GM12878 (cell line): ENCODE data around the gene LETMD1. TPM values are rescaled to one million over a fixed set of nuclear protein-coding genes. Genes with fewer than 3 reads are reported as not detected.

Experiments
- ATAC-seq: fragments of 200-7000 bp; cut with Tn5 transposase; 3 replicates; pipeline ENCODE4 v1.9.1; 2020; ENCODE audit warnings: mild to moderate bottlenecking, moderate library complexity
- BruUV-seq: library from RNA; stranded (reverse); fragments of 400-500 nt; replicated peaks from 2 replicates; lab custom pipeline; 2021; lab: Mats Ljungman, UMichigan
- CTCF ChIA-PET: fragments of 300-600 bp; sonication (Branson Sonifier 250); formaldehyde crosslinking; extraction: SDS; loops from one replicate; lab custom pipeline; 2021; ENCODE audit warnings: inconsistent platforms; lab: Yijun Ruan, JAX
- POLR2A ChIA-PET: fragments of 350-600 bp; formaldehyde crosslinking; extraction: SDS; loops from one replicate; lab custom pipeline; 2021; ENCODE audit warnings: inconsistent platforms; lab: Charles Lee
- RAD21 ChIA-PET: fragments of 300-600 bp; sonication (Branson Sonifier 250); formaldehyde crosslinking; loops from one replicate; lab custom pipeline; 2023; ENCODE audit warnings: antibody characterized with exemption; ENCODE audit not compliant: unreplicated experiment; lab: Charles Lee
- SMC1A ChIA-PET: fragments of 300-600 bp; sonication (Branson Sonifier 250); formaldehyde crosslinking; loops from one replicate; lab custom pipeline; 2023; ENCODE audit not compliant: unreplicated experiment, uncharacterized antibody; lab: Charles Lee
- DNase-seq: peaks from one replicate; pipeline ENCODE4 v3.0.0-alpha.2; 2011; ENCODE audit warnings: low read depth, low spot score
- FAIRE-seq: peaks from 3 replicates; lab custom pipeline; 2011; peaks lifted over from hg19 to GRCh38; lab: Jason Lieb, UNC
- H2AFZ ChIP-seq: 2 replicates; pipeline ENCODE4 v1.6.0; 2011; ENCODE audit warnings: low read depth, low read length, control low read depth; ENCODE audit not compliant: control insufficient read depth
- H3K27ac ChIP-seq: 2 replicates; pipeline ENCODE4 v1.5.1; 2011; ENCODE audit warnings: control low read depth; ENCODE audit not compliant: control insufficient read depth, insufficient read depth
- H3K27me3 ChIP-seq, 2 experiments: replicated peaks in 1 of 2; 2 replicates each; pipeline versions ENCODE4 v1.6.0 to v1.6.1; 2011; ENCODE audit warnings: low read length in 1 of 2; ENCODE audit not compliant: control insufficient read depth in 2 of 2, insufficient read depth in 2 of 2
- H3K36me3 ChIP-seq, 2 experiments: 2 replicates each; pipeline ENCODE4 v1.5.1; 2011; ENCODE audit warnings: low read length in 1 of 2; ENCODE audit not compliant: control insufficient read depth in 2 of 2, insufficient read depth in 2 of 2
- H3K4me1 ChIP-seq: 2 replicates; pipeline ENCODE4 v1.6.1; 2011; ENCODE audit warnings: mild to moderate bottlenecking, low read length, moderate library complexity, mixed read lengths; ENCODE audit not compliant: control insufficient read depth, insufficient read depth
- H3K4me2 ChIP-seq: 2 replicates; pipeline ENCODE4 v1.6.0; 2011; ENCODE audit warnings: control low read depth; ENCODE audit not compliant: control insufficient read depth, insufficient read depth
- H3K4me3 ChIP-seq: fragments of 200-600 bp; sonication (generic); 2 replicates; pipeline ENCODE4 v1.5.1; 2016
- H3K79me2 ChIP-seq: 2 replicates; pipeline ENCODE4 v1.6.0; 2011; ENCODE audit warnings: low read length; ENCODE audit not compliant: control insufficient read depth, insufficient read depth
- H3K9ac ChIP-seq: 2 replicates; pipeline ENCODE4 v1.8.0; 2011; ENCODE audit warnings: low read length, control low read depth, mixed read lengths; ENCODE audit not compliant: control insufficient read depth, insufficient read depth
- H3K9me3 ChIP-seq: replicated peaks from 3 replicates; pipeline ENCODE4 v1.5.1; 2011; ENCODE audit warnings: mild to moderate bottlenecking, low read length; ENCODE audit not compliant: control insufficient read depth, insufficient read depth
- H4K20me1 ChIP-seq: 2 replicates; pipeline ENCODE4 v1.6.0; 2011; ENCODE audit not compliant: control insufficient read depth, insufficient read depth
- CREB1 ChIP-seq: IDR thresholded peaks from 2 replicates; pipeline ENCODE4 v1.6.1; 2012; ENCODE audit warnings: low read depth, mild to moderate bottlenecking, inconsistent platforms
- FOXK2 ChIP-seq: fragments of 450-650 bp; IDR thresholded peaks from 2 replicates; pipeline ENCODE4 v1.6.1; 2017; ENCODE audit warnings: mild to moderate bottlenecking, moderate library complexity
- HDAC6 ChIP-seq: fragments of 200-600 bp; sonication (generic); IDR thresholded peaks from one replicate; pipeline ENCODE4 v1.8.0; 2017; ENCODE audit warnings: antibody characterized with exemption; ENCODE audit not compliant: unreplicated experiment
- NFYB ChIP-seq: IDR thresholded peaks from 2 replicates; pipeline ENCODE4 v1.6.1; 2011; ENCODE audit warnings: low read depth, mild to moderate bottlenecking, low read length, improper control_type of control experiment, moderate library complexity; ENCODE audit not compliant: insufficient read depth
- RAD21 ChIP-seq: IDR thresholded peaks from 2 replicates; pipeline ENCODE4 v1.6.1; 2011; ENCODE audit warnings: mild to moderate bottlenecking, low read depth, low read length, moderate library complexity; ENCODE audit not compliant: insufficient read depth
- RELA ChIP-seq: fragments of 450-650 bp; IDR thresholded peaks from 2 replicates; pipeline ENCODE4 v1.8.0; 2014; ENCODE audit warnings: borderline replicate concordance; ENCODE audit not compliant: partially characterized antibody
- WGBS: methylation state at CpG from one replicate; pipeline ENCODE4 v1.1.6; 2016; ENCODE audit warnings: low lambda C conversion rate; ENCODE audit not compliant: insufficient replicate concordance, insufficient coverage; ENCODE audit errors: missing lambda C conversion rate; 5-methylcytosine and 5-hydroxymethylcytosine counted together
- in situ Hi-C: fragments of 300-500 bp; cut with MboI; formaldehyde crosslinking; loops from 9 replicates; pipeline ENCODE4 v1.14.3; 2018; ENCODE audit warnings: mixed read lengths
- intact Hi-C: fragments of 100-400 bp; cut with micrococcal nuclease; formaldehyde crosslinking; loops from one replicate; pipeline ENCODE4 v1.14.2; 2022; ENCODE audit not compliant: unreplicated experiment
- polyA plus RNA-seq, 11 experiments: library from polyadenylated mRNA; depleted of rRNA in 4 of 11; unstranded in 6 of 11; stranded (reverse) in 5 of 11; fragments of >200 nt; fragmentation: Nextera tagmentation in 4 of 11; fragmentation: Illumina TruSeq in 1 of 11; extraction: Ambion mirVana in 4 of 11; extraction: Trizol in 1 of 11; gene quantifications; 1 replicate in 1 of 11; 2 replicates in 10 of 11; pipeline versions ENCODE4 v1.2.1 to v1.2.3, GENCODE V29; 2011 to 2016; ENCODE audit warnings: inconsistent platforms in 2 of 11, missing spikeins in 2 of 11, low read depth in 1 of 11
- total RNA-seq, 4 experiments: library from RNA; depleted of rRNA in 3 of 4; stranded (reverse); fragments of >200 nt in 3 of 4; fragmentation: Illumina TruSeq in 1 of 4; extraction: Trizol in 1 of 4; gene quantifications; 2 replicates each; pipeline versions ENCODE4 v1.2.1 to v1.2.3, GENCODE V29; 2013 to 2021

Gene LETMD1
- total and polyA plus RNA-seq, 10 of the 15 experiments (the other 5 are each of a cell fraction or from before 2014, with no cell fraction given) = 30.3 to 116 (median 51.5) TPM

- 36% methylated on average over 3 of the region's 3 CpGs for WGBS
- SMC1A ChIA-PET = interaction anchor here (1.2 kb wide), 1 partner anchor 305 kb away, joined by 3 read pairs; no protein-coding TSS in a partner anchor
- CTCF ChIA-PET = interaction anchor here (0.5 to 1.3 kb wide), 3 partner anchors 216 to 305 kb away, joined by 3 to 8 read pairs (median 3); no protein-coding TSS in a partner anchor
- ATAC-seq (no peak), FAIRE-seq (no peak), DNase-seq (no peak)
- in situ Hi-C loops = no loop called here
- no peak overlapping the region for H3K27ac ChIP-seq
- no peak overlapping the region for H3K9ac ChIP-seq
- H3K36me3 ChIP-seq = no peaks in the 10 kb centered on the region
- POLR2A ChIA-PET = no interaction called here
- H3K9me3 ChIP-seq = no peaks in the 10 kb centered on the region
- TF ChIP-seq RELA (no peak), FOXK2 (no peak), CREB1 (no peak), RAD21 (no peak), HDAC6 (no peak), NFYB (no peak)
- no peak overlapping the region for H3K4me3 ChIP-seq
- no peaks in the 10 kb centered on the region for H3K27me3 ChIP-seq
- no peaks in the 10 kb centered on the region for H3K4me1 ChIP-seq
- BruUV-seq = no TSS peak
- H3K4me2 ChIP-seq = no peak overlapping the region
- no peaks in the 10 kb centered on the region for H3K79me2 ChIP-seq
- H4K20me1 ChIP-seq = no peaks in the 10 kb centered on the region
- intact Hi-C loops = no loop called here
- H2AFZ ChIP-seq = no peak overlapping the region
- RAD21 ChIA-PET = interaction anchor here (0.9 to 1.0 kb wide), 2 partner anchors 176 to 304 kb away, joined by 3 to 4 read pairs; no protein-coding TSS in a partner anchor
These were observed 11.8 kb upstream of the LETMD1 start for GRCh38 chr12:51036279-51036678.
